NT2/D1 (cell line): ENCODE results near the gene STAP2.

Source experiments
- YY1 ChIP-seq: IDR thresholded peaks from 2 replicates; pipeline ENCODE4 v1.6.1; 2011; ENCODE audit not compliant: insufficient read length, insufficient read depth
- ZNF274 ChIP-seq: IDR thresholded peaks from 2 replicates; pipeline ENCODE4 v1.6.1; 2011; ENCODE audit warnings: mild to moderate bottlenecking, low read depth, low read length

DNA sequence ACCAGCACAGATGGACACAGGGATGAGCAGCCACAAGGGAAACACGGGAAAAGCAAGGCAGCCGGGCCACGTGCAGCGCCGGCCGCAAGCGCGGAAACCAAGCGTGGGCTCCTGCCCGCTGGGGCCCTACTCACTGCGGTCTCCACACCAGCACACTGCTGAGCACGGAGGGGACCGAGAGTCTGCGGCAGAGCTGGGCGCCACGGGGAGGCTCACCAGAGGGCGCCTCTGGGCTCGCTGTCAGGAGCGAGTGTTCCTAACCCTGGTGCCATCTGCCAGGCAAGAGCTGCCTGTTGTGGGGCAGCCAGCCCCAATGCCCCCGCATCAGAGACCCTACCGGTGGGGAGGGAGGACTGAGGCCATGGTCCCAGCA, 31.2 kb upstream of the STAP2 start:
- TF ChIP-seq YY1 (no peak), ZNF274 (no peak)
